Medulla oblongata (tissue), 1 donor: ENCODE data around the gene ADAMTSL2.

Source experiments
- DNase-seq: peaks from one replicate; pipeline ENCODE4 v3.0.0-alpha.2; 2015; ENCODE audit errors: extremely low spot score

Gene ADAMTSL2

GRCh38 chr9:133534346-133535291, at the start of gene ADAMTSL2:
ADAMTSL2 (plus strand) TSS chr9:133534704; CDS start chr9:133536713, 2,009 bp downstream.
- peak; percentile 71 for DNase-seq

DNA sequence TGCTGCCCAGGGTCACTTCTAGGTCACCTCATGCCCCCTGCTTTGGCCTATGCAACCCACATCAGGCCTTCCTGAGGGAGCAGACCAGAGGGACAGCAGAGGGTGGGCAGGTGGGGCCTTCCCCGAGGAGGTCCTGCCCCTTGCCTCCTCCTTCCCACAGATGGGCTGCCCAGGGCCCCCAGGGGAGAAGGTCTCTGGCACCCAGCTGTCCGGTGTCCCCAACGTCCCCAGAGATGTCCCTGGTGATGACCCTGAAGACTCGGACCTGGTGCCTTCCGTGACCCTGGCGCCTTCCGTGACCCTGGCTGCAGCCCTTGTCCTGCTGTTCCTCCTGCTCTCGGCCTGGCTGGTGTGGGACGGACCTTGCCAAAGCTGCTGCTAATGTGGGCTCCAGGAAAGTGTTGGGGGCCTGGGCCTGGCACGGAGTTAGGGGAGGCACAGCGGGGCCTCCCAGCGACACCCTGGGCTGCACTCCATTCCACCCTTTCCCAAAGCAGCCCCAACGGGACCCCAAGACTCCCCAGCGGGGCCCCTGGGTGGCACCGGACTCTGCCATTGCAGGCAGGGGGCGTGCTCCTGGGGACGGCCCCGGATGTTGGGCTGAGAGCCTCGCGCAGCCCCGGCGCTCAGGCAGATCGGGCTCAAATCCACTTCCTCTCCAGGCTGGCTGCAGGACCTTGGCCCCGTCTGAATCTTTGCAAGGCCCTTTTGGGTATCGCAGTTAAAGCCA, 48.8 kb upstream of the ADAMTSL2 start:
- DNase-seq, result no peak

DNA sequence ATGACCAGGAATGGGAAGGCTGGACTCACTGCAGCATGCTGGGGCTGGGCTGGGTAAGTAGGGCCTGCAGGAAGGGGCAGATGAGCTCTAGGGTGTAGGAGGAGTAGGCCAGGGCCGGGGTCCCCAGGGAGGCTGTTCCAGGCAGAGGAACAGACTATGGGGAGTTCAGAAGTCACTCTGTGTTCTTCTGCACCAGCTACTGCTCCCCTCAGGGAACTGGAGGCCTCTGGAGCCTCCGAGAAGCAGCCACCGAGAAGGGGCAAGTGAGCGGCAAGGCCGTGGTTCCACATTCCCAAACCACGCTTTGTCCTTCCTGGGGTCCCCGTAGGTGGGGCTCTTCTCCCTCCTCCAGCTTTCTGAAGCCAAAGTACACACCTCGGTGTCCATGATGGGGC, 47.2 kb upstream of the ADAMTSL2 start:
- DNase-seq, result no peak

GRCh38 chr9:133488686-133489252, 45.7 kb upstream of the ADAMTSL2 start:
- no peak for DNase-seq

- DNase-seq, result no peak
These were observed 45.0 kb upstream of the ADAMTSL2 start for GRCh38 chr9:133489253-133490190.

- no peak for DNase-seq
These were observed 44.3 kb upstream of the ADAMTSL2 start for GRCh38 chr9:133490201-133490681.

DNA sequence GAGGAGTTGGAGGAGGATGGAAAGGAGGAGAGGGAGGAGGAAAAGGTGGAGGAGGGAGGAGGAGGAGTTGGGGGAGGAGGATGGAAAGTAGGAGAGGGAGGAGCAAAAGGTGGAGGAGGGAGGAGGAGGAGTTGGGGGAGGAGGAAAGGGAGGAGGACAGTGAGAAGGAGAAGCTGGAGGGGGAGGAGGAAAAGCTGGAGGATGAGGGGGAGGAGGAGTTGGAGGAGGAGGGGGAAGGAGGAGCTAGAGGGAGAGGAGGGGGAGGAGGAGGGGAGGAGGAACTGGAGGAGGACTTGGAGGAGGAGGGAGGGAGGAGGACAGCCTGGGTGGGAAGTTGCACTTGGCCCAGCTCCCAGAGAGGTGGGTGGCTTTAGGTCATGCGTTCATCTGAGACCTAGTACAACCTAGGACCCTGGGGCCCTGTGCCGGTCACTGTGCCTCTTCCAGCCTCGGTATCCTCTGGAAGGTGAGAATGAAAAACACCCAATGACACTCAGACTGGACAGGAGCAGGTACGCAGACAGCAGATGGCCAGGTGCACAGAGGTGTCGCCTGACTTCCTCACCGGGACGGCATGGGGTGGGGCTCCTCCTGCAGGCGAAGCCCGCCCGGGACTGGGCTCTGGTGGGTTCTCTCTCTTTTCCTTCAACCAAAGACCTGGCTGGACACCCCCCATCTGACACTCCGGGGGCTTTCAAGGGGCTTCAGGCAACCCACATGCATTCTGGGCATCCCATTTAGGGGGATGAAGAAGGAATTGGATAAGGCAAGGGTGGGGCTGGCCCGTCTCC, 43.4 kb upstream of the ADAMTSL2 start:
- no peak for DNase-seq

GRCh38 chr9:133491656-133491925, 42.9 kb upstream of the ADAMTSL2 start:
- no peak for DNase-seq

GRCh38 chr9:133492061-133493021, 42.2 kb upstream of the ADAMTSL2 start:
- no peak for DNase-seq

DNA sequence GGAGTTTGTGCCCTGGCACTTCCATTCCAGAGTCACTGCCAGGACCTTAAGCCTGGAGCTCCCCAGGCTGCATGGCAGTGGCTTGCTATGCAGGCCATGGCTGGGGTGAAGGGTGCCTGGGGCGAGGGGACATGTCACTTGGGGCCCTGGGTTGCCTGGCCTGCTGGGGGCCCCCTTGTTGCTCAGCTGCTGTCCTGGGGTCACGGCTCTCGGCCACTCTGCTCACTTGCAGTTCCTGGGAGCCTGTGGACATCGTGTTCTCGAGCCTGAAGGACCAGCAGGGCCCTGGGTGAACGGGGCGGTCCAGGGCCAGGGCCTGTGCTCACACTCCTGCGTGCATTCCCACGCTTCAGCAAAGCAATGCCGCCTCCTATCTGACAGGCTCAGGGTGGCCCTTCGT, 41.1 kb upstream of the ADAMTSL2 start:
- no peak for DNase-seq

DNA sequence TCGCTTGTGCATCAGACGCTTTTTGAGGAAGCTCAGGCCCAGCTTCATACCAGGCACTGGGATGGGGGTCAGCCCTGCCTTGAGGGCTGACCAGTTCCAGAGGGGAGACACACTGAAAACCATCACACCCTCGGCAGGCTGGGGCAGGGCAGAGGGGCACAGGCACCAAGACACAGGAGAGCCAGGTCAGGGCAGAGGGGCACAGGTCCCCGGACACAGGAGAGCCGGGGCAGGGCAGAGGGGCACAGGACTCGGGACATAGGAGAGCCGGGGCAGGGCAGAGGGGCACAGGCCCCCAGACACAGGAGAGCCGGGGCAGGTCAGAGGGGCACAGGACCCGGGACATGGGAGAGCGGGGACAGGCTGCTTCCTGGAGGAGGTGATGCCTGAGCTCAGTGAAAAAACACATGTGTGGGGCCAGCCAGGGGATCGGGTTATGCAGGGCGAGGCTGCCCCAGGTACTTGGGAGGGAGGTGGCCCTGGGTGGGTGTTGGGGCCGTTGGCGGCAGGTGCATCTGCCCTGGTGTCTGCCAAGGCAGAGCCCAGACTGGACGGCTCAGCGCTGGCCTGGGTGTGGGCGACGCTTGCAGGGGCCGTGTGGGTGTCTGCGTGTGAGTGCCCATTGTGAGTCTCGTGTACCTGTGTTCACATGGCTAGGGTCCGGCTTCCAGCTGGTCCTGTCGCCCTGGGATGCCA, 40.5 kb upstream of the ADAMTSL2 start:
- no peak for DNase-seq

DNA sequence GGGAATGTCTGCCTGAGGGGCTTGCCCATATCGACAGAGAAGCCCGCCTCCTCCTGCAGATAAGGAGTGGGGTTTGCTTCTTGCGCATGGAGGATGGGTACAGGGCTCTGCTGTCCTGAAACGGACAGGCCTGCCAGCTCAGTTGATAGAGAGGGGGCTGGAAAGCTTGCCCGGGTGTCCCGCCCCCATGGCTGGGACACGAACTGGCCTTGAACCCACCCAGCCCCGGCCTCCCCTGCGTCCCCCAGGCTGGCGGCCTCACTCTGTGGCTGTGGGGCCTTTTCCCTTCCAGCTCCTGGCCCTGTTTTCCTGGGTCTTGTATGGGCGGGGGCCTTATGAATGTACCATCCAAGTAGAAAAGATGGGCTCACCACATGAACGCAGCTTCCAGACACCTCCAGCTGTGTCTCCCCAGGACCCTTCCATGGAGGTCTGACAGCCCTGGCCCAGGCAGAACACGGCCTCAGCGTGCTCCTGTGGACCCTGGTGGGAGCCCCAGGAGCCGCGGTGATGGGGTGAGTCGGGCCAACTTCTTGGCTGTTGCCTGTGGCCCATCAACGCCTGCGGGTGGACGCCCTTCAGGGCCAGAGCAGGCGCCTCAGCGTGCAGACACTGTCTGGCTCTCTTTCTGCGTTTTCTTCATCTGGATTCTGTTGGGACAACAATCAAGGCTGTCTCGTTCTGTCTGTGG, 39.7 kb upstream of the ADAMTSL2 start:
- no peak for DNase-seq

- DNase-seq, result no peak
These were observed 38.9 kb upstream of the ADAMTSL2 start for GRCh38 chr9:133495327-133496293.

DNA sequence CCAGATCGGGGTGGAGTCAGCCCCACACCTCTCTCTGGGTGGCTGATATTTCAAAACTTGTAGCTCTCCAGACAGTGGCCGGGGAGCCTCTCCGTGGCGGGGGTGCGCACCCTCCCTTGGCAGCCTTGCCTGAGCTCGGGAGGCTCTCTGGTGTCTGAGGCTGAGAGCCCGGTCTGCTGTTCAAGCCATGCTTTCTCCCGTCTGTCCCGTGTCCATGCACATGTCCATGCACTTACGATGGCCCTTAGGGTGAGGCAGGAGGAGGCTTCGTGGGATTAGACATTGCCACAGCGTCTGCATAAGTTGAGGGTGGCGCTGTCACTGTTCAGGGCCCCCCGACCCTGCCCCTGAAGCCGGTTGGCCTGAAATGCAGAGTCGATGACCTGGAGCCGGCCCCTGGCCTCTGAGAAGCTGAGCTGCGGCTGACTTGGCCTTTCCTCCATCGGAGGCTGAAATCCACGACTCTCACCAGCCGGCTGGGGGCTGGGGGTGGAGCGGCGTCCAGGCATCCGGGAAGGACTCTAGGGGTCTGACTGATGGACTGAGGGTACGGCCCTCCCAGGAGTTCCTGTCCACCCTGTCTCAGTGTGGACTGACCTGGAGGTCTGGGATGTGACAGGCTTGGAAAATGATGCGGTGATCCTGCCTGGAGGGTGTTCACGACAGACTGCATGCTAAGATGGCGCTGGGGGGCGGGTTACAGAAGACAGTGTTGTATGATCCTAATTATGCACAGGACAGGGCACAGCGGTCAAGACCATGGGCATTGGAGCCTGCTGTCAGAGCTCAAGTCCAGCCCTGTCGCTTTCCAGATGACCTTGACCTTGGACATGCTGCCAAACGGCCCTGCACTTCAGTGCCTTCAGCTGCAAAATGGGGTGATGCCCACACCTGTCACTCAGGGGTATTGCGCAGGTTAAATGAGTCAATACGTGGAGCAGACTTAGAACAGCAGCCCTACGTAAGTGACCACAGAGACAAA, 37.4 kb upstream of the ADAMTSL2 start:
- DNase-seq, result no peak

GRCh38 chr9:133499132-133499891, 35.2 kb upstream of the ADAMTSL2 start:
- no peak for DNase-seq
